Measurements from ENCODE around the gene F2. TPM values are rescaled to one million over a fixed set of nuclear protein-coding genes. Genes with fewer than 3 reads are reported as not detected.

F2 gene
- total RNA-seq, 6 experiments from 2014 or later = 825 to 1,339 (median 1,089) TPM

GRCh38 chr11:46738887-46739286 is 19.9 kb downstream of the F2 start:
- peaks cover 0 to 30% (median 9%) of the 10 kb centered on the region in 4 donors for H3K4me1 ChIP-seq
- intact Hi-C loops (cut with DNase I) = no loop called here
- no peaks in the 10 kb centered on the region for H3K9me3 ChIP-seq
- H3K27ac ChIP-seq = no peak overlapping the region
- H3K36me3 ChIP-seq = peaks cover 4 to 93% (median 48%) of the 10 kb centered on the region in 4 donors
- 79% methylated on average over 5 of the region's 6 CpGs for WGBS (ENCODE audit: insufficient coverage, low coverage, low lambda C conversion rate, missing lambda C conversion rate)
- DNase-seq = peak in 1 of 3 donors; percentile 20
- no peaks in the 10 kb centered on the region for H3K27me3 ChIP-seq
- ATAC-seq = no peak
- H3K4me3 ChIP-seq = no peak overlapping the region
- no peak for TF ChIP-seq POLR2A (IDR thresholded peaks at IDR 0.05)
- TF ChIP-seq CTCF (IDR thresholded peaks at IDR 0.05) = no peak

GRCh38 chr11:46741600-46742484 is 22.8 kb downstream of the F2 start:
- Histone ChIP-seq H3K4me1 (peaks cover 0 to 2% (median 0%) of the 10 kb centered on the region in 4 donors), H3K4me3 (no peak overlapping the region), H3K27me3 (no peaks in the 10 kb centered on the region), H3K27ac (no peak overlapping the region), H3K9me3 (no peaks in the 10 kb centered on the region), H3K36me3 (peaks cover 4 to 82% (median 43%) of the 10 kb centered on the region in 4 donors)
- no peak for DNase-seq
- intact Hi-C loops (cut with DNase I) = no loop called here
- no peak for TF ChIP-seq CTCF (IDR thresholded peaks at IDR 0.05)
- TF ChIP-seq POLR2A (IDR thresholded peaks at IDR 0.05) = peak; percentile 14
- ATAC-seq = no peak
- 81% methylated on average over 12 of the region's 12 CpGs for WGBS (ENCODE audit: insufficient coverage, low coverage, low lambda C conversion rate, missing lambda C conversion rate)

GRCh38 chr11:46743043-46743442 is 24.0 kb downstream of the F2 start:
- no peaks in the 10 kb centered on the region for H3K9me3 ChIP-seq
- no peak for DNase-seq
- H3K4me1 ChIP-seq = no peaks in the 10 kb centered on the region
- H3K36me3 ChIP-seq = peaks cover 4 to 72% (median 39%) of the 10 kb centered on the region in 4 donors
- intact Hi-C loops (cut with DNase I) = no loop called here
- ATAC-seq = no peak
- TF ChIP-seq CTCF (IDR thresholded peaks at IDR 0.05) = no peak
- no peak for TF ChIP-seq POLR2A (IDR thresholded peaks at IDR 0.05)
- no peaks in the 10 kb centered on the region for H3K27me3 ChIP-seq
- no peak overlapping the region for H3K4me3 ChIP-seq
- 66% methylated on average over 2 of the region's 2 CpGs for WGBS (ENCODE audit: insufficient coverage, low coverage, low lambda C conversion rate, missing lambda C conversion rate)
- no peak overlapping the region for H3K27ac ChIP-seq

- intact Hi-C loops (cut with DNase I) = no loop called here
- Histone ChIP-seq H3K4me1 (no peaks in the 10 kb centered on the region), H3K4me3 (no peak overlapping the region), H3K27ac (no peak overlapping the region), H3K9me3 (no peaks in the 10 kb centered on the region), H3K36me3 (peaks cover 4 to 65% (median 34%) of the 10 kb centered on the region in 4 donors), H3K27me3 (no peaks in the 10 kb centered on the region)
- TF ChIP-seq POLR2A (IDR thresholded peaks at IDR 0.05) (no peak), CTCF (IDR thresholded peaks at IDR 0.05) (no peak)
- peak in 2 of 4 donors; percentile 3 to 8 for ATAC-seq
- 62% methylated on average over 9 of the region's 10 CpGs for WGBS (ENCODE audit: insufficient coverage, low coverage, low lambda C conversion rate, missing lambda C conversion rate)
- DNase-seq = no peak
Observed at GRCh38 chr11:46743693-46744339, 24.8 kb downstream of the F2 start.
